HG03342 (cell line): ENCODE measurements around the gene SEC24A.
"Not testable (repeated sequence)": the region's sequence is repeated elsewhere in the genome, so short reads cannot be mapped to it uniquely, and the experiment has no call there.

ENCODE experiments used
- ATAC-seq: cut with Tn5 transposase; IDR thresholded peaks from one replicate; pipeline ENCODE4 v1.9.1; 2021; ENCODE audit warnings: mild to moderate bottlenecking, moderate library complexity; ENCODE audit not compliant: unreplicated experiment

The SEC24A gene

GRCh38 chr5:134648425-134649162, at the start of gene SEC24A:
Gene SEC24A, plus strand, starts transcription at chr5:134648785. Its CDS starts 292 bp downstream, at chr5:134649077.
- ATAC-seq = peak; percentile 69

- not testable (repeated sequence) for ATAC-seq
Observed at GRCh38 chr5:134599820-134600219, 48.8 kb upstream of the SEC24A start.

DNA sequence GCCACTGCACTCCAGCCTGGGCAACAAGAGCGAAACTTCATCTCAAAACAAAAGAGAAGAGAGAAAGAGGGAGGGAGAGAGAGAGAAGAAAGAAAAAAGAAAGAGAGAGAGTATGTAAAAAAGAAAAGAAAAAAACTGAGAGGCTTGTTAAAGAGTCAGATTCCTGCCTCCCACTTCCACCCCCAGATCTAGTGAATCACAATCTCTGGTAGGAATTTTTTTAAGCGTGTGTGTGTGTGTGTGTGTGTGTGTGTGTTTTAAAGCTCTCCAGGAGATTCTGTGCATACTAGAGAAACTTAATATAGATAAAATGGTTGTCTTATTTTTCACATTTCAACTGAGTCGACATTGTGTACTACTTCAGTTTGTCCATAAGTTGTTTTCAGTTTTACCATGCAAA, 48.0 kb upstream of the SEC24A start:
- no peak for ATAC-seq

GRCh38 chr5:134603059-134603458, 45.5 kb upstream of the SEC24A start:
- no peak for ATAC-seq

DNA sequence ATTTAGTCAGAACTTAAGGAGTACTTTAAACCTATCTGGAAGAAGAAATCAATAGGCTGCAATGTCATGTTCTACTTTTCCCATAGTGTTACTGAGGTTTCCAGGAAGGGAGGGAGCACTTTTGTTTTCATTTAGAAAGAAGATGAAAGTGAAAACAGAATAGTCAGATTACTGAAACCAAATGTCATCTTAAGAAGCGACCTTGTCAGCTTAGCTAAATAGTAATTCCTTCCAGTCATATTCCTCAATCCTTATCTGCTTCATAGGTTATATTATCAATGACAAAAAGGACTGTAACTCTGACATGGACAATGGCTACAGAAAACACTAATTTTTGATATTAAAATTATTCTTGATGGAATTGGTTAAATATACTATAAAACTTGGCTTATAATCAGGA, 43.7 kb upstream of the SEC24A start:
- ATAC-seq = no peak

DNA sequence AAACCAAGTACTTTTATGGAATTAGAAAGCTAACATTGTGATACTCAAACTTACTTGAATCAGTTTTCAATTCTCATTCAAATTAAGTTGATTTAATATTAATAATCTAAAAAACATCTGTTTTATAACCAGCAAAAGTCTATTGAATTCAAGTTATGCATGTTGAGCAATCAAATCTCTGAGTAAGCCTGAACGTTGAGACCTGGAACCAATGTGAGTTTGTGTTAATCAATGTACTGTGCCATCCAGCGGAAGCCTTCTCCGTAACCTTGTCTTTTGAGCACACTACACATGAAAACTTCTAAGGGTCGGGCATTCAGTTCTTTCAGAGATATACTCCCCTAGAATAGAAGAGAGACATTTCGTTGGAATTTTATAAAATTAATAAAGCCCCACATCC, 41.9 kb upstream of the SEC24A start:
- ATAC-seq = no peak

DNA sequence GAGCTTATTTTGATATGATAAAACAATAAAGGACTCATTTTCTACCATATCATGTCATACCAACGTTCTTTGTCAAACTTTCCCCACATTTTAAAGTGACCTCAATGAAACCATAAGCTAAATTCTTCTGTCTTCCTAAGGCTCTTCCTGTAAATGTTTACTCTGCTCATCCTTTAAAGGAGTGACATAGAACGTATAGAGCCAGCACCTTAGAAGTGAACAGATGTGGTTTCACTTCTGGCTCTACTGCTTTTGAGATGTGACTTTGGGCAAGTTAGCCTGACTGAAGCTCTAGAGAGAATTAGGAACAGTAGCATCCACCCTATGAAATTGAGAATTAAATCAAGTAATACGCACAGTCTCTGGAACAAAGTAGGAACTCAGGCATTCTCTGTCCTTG, 40.0 kb upstream of the SEC24A start:
- ATAC-seq = no peak

- ATAC-seq = peak; percentile 50
Observed at GRCh38 chr5:134609232-134609851, 39.2 kb upstream of the SEC24A start.

GRCh38 chr5:134610725-134611124, 37.9 kb upstream of the SEC24A start:
- ATAC-seq = no peak

- ATAC-seq = no peak
Observed at GRCh38 chr5:134611515-134611914, 37.1 kb upstream of the SEC24A start.

- ATAC-seq = no peak
Observed at GRCh38 chr5:134614450-134615085, 34.0 kb upstream of the SEC24A start.

DNA sequence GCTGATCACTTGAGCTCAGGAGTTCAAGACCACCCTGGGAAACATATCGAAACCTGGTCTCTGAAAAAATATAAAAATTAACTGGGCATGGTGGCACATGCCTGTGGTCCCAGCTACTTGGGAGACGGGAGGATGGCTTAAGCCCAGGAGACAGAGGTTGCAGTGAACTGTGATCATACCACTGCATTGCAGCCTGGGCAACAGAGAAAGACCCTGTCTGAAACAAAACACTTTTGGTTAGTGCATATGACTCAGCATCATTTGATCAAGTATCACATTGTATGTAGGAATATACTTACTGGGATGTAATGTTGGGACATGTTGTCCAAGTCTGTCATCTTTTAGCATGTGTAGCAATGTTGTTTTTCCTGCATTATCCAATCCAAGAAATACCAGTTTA, 28.0 kb upstream of the SEC24A start:
- ATAC-seq = no peak

GRCh38 chr5:134625559-134625958, 23.0 kb upstream of the SEC24A start:
- no peak for ATAC-seq

DNA sequence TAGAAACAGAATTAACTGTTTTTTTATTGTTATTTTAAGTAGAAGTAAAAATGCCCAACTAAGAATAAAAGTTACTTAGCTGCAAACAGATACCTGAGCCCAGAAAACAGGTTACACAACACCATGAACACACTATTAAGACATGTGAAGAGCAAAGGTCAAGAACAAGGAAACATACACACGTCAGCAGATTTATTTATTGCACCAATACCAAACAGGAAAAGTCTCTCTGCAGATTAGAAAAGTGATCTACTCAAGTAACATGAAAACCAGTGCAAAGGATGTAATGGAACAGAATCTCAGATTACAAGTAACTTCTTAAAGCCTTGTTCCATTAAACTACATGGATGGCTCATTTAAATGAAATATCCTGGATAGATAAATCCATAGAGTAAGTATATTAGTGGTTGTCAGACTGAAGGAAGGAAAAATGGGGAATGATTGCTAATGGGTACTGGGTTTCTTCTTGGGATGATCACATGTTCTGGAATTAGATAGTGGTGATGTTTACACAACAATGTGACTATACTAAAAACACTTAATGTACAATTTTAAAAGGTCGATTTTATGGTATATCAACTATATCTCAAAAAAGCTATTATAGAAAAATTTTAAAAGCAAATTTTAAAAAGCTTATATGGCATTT, 22.1 kb upstream of the SEC24A start:
- no peak for ATAC-seq

DNA sequence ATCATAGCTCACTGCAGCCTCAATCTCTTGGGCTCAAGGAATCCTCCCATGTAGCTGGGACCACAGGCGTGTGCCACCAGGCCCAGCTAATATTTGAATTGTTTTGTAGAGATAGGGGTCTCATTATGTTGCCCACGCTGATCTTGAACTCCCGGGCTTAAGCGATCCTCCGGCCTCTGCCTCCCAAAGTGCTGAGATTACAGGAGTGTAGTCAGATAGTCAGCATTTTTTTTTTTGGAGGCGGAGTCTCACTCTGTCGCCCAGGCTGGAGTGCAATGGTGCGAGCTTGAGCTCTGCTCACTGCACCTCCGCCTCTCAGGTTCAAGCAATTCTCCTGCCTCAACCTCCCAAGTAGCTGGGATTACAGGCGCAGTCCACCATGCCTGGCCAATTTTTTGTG, 14.4 kb upstream of the SEC24A start:
- no peak for ATAC-seq

DNA sequence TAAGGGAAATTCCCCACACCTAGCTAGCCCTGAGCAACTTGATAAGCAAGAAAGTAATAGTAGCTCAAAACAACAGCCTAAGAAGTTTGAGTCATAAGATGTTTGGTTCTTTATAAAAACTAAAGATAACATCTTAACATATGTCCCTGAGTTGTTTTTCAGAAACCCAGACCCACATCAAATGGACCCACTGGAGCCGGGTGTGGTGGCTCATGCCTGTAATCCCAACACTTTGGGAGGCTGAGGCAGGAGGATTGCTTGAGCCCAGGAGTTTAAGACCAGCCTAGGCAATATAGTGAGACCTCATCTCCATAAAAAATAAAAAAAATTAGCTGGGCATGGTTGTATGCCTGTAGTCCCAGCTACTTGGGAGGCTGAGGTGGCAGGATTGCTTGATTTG, 13.2 kb upstream of the SEC24A start:
- ATAC-seq = not testable (repeated sequence)

- ATAC-seq = no peak
Observed at GRCh38 chr5:134637116-134637721, 11.4 kb upstream of the SEC24A start.

DNA sequence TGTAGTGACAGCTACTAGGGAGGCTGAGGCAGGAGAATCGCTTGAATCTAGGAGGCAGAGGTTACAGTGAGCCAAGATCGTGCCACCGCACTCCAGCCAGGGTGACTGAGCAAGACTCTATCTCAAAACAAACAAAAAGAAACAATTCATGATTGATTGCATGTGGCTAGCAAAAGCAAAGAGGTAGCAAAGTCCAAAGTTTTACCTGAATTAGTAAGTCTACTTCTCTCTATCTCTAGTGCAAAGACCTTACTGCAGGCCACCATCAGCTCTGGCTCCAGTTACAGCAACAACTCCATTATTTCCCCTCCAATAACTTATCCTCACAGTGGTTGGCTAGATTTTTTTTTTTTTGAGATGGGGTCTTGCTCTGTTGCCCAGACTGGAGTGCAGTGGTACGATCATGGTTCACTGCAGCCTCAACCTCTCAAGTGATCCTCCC, 9.8 kb upstream of the SEC24A start:
- no peak for ATAC-seq

GRCh38 chr5:134642931-134643530, 5.6 kb upstream of the SEC24A start:
- ATAC-seq = no peak

GRCh38 chr5:134647750-134648424, 698 bp upstream of the SEC24A start:
- ATAC-seq = peak; percentile 37
